ENCODE results near the gene VGLL1.

Gene VGLL1

DNA sequence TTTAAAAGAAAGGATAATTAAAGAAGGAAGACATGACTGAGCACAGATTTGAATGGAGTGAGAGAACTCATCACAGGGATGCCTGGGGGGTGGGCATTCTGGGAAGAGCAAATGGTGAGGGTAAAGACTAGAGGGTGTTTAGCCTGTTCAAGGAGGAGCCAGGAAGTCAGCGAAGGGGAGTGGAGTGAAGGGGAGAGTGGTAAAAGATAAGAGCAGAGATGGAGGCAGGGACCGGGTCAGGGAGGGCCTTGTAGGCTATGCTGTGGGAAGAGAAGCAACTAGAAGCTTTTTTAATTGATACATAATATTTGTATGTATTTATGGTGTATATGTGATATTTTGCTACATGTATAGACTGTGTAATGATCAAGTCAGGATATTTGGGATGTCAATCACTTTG is 2.2 kb upstream of the VGLL1 start:
- no peak for TF ChIP-seq GATA3 (IDR thresholded peaks at IDR 0.05; ENCODE audit: low read depth, low read length)
- no peak for TF ChIP-seq GATA2 (IDR thresholded peaks at IDR 0.05; ENCODE audit: low read depth, low read length)

DNA sequence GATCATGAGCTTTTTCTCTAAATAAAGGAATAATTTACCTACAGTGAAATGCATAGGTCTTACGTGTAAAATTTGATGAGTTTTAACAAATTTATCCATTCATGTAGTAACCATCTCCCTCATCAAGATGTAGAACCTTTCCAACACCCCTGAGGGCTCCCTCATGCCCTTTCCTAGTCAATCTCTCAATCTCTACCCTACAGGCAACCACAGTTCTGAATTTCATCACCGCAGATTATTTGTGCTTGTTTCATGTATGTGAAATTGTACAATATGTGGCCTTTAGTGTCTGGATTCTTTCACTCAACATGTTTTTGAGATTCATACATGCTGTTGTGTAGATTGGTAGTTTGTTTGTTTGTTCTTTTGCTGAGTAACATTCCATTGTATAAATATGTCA is 2.1 kb downstream of the VGLL1 start:
- TF ChIP-seq GATA2 (IDR thresholded peaks at IDR 0.05; ENCODE audit: low read depth, low read length) = no peak
- no peak for TF ChIP-seq GATA3 (IDR thresholded peaks at IDR 0.05; ENCODE audit: low read depth, low read length)

DNA sequence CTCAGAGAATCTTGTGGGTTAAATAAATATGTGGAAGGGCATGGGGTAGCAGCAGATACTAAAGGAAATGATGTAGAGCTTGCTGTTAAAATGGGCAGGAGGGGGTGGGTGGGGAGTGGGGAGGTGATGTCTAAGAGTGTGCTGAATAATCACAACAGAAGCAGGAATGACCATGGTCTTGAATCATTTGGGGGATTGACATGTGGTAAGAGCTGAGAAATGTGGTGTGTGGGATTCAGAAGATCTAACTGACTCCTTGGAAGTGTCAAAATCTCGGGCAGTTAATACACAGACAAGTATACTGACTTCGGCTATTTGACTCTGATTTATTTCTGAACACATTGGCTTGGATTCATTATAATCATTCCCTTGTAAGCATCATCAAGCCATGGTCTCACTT is 6.8 kb downstream of the VGLL1 start:
- TF ChIP-seq GATA3 (IDR thresholded peaks at IDR 0.05; ENCODE audit: low read depth, low read length) (no peak), GATA2 (IDR thresholded peaks at IDR 0.05; ENCODE audit: low read depth, low read length) (no peak)

DNA sequence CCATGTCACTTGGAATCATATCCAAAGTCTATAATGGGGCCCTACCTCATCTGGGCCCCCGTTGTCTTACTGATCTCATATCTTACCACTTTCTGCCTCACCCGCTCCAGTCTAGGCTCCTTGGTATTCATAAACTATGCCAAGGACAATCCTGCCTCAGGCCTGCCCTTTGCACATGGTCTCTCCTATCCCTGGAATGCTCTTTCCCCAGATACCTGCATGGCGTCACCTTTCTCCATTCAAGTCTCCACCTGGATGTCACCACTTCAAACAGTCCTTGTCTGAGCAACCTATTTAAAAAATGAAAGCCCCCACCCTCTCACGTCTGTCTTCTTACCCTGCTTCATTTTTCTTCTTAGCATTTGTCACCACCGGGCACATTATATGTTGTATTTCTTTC is 8.2 kb downstream of the VGLL1 start:
- TF ChIP-seq GATA3 (IDR thresholded peaks at IDR 0.05; ENCODE audit: low read depth, low read length) (no peak), GATA2 (IDR thresholded peaks at IDR 0.05; ENCODE audit: low read depth, low read length) (no peak)

DNA sequence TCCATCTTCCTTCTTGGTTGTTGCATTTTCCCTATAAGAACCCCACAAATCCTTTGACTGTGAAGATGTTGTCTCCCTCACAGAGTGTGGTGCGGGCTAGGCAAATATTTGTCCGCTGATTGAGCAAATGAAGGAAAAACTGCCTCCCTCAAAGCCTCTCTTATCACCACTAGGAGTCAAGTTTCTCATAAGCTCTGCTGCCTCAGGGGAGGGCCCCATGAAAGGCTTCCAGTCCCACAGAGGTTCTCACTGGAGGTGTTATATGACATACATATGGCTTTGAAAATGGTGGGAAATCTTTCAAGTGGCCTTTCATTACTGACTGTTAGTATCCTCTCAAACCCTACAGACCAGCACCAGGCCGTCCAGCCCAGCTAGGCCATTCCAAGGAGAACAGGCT is 9.3 kb downstream of the VGLL1 start:
- TF ChIP-seq GATA2 (IDR thresholded peaks at IDR 0.05; ENCODE audit: low read depth, low read length) (no peak), GATA3 (IDR thresholded peaks at IDR 0.05; ENCODE audit: low read depth, low read length) (no peak)

DNA sequence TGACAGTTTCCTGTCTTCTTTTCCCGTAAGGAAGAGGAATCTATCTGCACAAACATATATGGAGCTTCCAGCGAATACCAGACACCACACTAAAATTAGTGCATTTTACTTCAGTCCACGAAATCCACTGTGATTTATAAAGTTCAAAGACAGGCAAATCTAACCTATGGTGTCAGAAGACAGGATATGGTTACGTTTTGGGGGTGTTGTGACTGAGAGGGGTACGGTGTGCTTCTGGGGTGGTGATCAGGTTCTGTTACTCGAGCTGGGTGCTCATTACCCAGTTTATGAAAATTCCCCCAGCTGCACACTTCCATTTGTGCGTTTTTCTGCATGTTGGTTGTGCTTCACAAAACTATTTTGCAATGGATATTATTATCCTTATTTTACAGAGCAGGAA is 10.3 kb downstream of the VGLL1 start:
- TF ChIP-seq GATA3 (IDR thresholded peaks at IDR 0.05; ENCODE audit: low read depth, low read length) = no peak
- no peak for TF ChIP-seq GATA2 (IDR thresholded peaks at IDR 0.05; ENCODE audit: low read depth, low read length)

DNA sequence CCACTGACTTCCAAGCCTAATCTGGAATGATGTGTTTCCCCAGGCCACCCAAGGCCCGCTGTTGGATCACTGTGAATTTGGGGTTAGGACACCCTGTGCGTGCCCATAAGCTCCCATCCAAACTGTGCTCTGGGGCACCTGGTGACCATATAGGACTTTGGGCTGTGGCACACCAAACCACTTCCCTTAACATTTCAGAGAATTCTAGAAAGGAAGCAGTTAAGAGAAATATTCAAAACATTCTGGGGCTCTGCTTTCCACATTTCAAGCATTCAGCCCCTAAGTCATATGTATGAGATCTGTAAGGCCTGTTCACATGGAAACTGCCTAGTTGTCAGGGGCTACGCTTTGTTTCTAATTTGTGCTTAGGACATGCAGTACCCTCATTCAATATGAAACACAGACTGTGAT is 14.4 kb downstream of the VGLL1 start:
- TF ChIP-seq GATA2 (IDR thresholded peaks at IDR 0.05; ENCODE audit: low read depth, low read length) (no peak), GATA3 (IDR thresholded peaks at IDR 0.05; ENCODE audit: low read depth, low read length) (no peak)

DNA sequence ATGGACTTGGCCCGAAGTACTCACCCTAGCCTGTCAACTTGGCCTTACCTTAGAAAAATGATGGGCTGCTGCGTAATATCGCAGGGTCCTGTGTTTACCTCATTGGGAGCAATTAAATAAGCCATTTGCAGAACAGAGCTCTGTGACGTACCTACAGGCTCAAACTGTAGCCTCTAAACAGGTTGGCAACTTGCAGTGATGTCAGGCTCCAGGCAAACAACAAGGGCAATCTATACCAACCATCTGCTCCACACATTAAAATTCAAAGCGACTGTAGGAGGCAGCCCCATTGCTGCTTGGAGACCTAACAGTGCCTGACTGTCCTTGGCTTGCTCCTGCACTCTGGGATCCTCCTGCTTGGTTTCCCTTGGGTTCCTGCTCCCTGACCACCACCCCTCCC is 17.2 kb downstream of the VGLL1 start:
- TF ChIP-seq GATA2 (IDR thresholded peaks at IDR 0.05; ENCODE audit: low read depth, low read length) = no peak
- TF ChIP-seq GATA3 (IDR thresholded peaks at IDR 0.05; ENCODE audit: low read depth, low read length) = no peak

DNA sequence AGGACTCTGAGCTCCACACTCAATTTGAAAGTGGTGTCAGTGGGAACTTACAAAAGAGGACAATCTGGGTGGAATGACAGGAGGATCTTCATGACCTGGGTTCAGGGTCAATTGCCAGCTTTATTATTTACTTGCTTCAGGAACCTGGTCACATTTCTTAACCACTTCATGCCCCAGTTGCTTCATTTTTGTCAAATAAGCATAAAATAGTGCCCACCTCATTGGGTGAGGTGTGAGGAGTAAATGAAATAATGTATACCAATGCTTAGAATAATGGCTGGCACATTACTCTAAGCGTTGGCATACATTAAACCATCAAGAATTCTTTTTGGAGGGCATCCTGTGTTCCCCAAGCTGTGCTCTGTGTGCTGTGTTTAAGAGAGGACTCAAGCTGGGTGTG is 19.4 kb downstream of the VGLL1 start:
- TF ChIP-seq GATA3 (IDR thresholded peaks at IDR 0.05; ENCODE audit: low read depth, low read length) (no peak), GATA2 (IDR thresholded peaks at IDR 0.05; ENCODE audit: low read depth, low read length) (no peak)

DNA sequence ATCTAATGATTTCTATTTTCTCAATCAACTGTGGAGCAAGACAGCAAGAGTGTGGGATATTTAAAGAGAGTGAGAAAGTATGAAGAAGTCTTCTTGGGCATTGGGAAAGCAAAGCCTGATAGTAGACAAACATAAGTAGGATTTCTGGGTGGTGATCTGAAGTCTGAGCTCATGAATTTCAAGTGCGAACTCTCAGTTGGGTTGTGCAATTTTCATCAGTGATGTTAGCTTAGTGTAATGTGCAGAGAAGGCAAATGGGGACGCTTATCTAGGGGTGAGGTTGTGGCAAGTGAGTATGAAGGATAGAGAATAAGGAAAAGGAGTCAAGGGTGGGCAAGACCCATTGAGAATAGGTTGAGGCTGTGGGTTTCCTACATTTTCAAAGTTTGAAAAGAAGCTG is 23.7 kb downstream of the VGLL1 start:
- no peak for TF ChIP-seq GATA3 (IDR thresholded peaks at IDR 0.05; ENCODE audit: low read depth, low read length)
- TF ChIP-seq GATA2 (IDR thresholded peaks at IDR 0.05; ENCODE audit: low read depth, low read length) = no peak

DNA sequence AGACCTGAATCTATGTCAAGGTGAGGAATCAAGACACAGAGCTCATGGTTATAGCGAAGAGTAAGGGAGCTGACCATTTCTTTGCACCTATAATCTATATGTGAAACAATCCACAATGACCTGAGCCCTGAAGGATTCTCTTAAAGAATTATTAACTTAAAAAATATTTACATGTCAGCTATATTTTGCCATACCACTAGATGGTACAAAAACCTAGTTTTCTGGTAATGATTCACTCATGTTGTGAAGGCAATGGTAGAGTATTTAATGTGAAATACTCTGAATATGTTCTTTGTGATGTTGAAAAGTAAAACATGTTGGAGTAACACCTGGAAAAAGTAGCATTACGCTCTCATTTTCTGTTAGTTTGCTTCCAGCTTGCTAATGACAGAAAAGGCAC is 40.0 kb downstream of the VGLL1 start:
- TF ChIP-seq GATA3 (IDR thresholded peaks at IDR 0.05; ENCODE audit: low read depth, low read length) = no peak
- TF ChIP-seq GATA2 (IDR thresholded peaks at IDR 0.05; ENCODE audit: low read depth, low read length) = no peak

DNA sequence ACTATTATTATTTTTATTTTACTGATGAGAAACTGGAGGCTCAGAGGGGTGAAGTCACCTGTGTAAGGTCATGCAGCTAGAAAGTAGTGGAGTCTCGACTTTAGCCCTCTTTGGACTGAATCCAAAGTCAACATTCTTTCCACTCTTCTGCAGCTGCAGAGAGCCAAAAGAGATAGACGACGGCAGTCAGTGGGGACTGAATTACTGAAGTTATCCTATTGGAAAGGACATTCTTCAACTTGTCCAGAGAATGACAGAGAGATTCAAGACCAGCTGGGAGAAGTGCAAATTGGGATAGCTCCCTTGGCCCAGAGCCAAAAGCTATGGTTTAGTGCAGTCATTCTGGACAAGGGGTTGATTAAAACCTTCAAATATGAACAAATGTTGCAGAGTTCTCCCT is 42.5 kb downstream of the VGLL1 start:
- TF ChIP-seq GATA3 (IDR thresholded peaks at IDR 0.05; ENCODE audit: low read depth, low read length) (no peak), GATA2 (IDR thresholded peaks at IDR 0.05; ENCODE audit: low read depth, low read length) (no peak)

DNA sequence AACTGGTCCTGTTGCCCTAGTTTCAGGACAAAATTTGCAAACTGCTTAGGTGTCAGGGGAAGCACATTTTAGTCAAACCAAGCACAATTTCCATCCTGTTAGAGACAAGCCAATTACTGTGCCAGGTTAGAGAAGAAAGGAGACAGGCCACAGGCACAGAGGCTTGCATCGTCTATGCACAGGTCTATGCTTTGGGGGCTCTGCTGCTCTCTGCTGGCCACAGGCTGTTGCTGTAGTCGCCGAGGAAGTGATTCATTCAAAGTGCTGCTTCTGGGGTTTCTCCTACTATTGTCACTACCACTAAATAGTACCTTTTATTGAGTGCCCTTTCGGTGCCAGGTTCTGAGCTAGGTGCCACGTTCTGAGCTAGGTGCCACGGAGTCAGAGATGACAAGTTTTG is 45.5 kb downstream of the VGLL1 start:
- TF ChIP-seq GATA2 (IDR thresholded peaks at IDR 0.05; ENCODE audit: low read depth, low read length) = no peak
- TF ChIP-seq GATA3 (IDR thresholded peaks at IDR 0.05; ENCODE audit: low read depth, low read length) = no peak

DNA sequence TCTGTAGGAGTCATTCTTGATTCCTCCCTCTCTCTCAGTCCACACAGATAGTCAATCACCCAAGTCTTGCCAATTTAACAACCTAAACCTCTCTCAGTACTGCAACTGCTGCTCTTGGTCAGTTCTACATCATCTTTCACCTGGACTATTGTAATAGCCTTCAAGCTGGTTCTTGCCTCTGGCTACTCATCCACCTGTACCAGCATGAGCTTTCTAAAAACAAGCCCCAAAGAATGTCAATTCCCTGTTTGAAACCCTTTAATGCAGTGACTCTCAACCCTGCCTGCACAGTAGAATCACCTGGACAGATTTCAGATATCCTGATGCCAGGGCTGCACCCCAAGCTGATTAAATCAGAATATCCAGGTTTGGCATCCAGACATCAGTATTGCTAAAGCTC is 48.3 kb downstream of the VGLL1 start:
- TF ChIP-seq GATA2 (IDR thresholded peaks at IDR 0.05; ENCODE audit: low read depth, low read length) = no peak
- no peak for TF ChIP-seq GATA3 (IDR thresholded peaks at IDR 0.05; ENCODE audit: low read depth, low read length)

DNA sequence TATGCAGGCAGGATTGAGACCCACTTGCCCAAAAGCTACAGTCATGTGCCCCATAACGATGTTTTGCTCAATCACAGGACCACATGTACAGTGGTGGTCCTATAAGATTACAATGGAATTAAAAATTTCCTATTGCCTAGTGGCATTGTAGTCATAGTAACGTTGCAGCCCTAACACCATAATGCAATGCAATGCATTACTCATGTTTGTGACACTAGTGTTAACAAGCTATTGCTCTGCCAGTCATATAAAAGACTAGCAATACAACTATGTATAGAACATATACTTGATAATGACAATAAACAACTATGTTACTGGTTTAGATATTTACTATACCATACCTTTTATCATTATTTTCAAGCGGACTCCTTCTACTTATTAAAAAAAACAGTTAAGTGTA is 50.6 kb downstream of the VGLL1 start:
- no peak for TF ChIP-seq GATA3 (IDR thresholded peaks at IDR 0.05; ENCODE audit: low read depth, low read length)
- TF ChIP-seq GATA2 (IDR thresholded peaks at IDR 0.05; ENCODE audit: low read depth, low read length) = no peak

DNA sequence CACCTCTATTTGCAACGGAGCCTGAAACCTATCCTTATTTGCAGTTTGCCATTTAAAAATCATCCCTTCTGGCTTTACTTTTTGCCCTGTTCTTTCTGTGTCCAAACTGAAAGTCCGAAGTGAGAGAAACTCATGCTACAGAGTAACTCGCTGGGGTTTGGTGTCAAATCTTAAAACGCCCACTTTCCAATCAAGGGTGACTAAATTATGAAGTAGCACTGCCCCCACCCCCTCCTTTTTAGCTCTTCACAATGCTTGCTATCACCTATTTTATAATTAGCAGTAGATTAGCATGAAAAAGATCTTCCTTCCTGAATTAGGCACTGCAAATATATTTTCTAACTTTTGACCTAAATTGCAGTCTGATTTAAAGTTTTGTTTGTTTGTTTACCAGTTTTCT is 52.5 kb downstream of the VGLL1 start:
- TF ChIP-seq GATA2 (IDR thresholded peaks at IDR 0.05; ENCODE audit: low read depth, low read length) (no peak), GATA3 (IDR thresholded peaks at IDR 0.05; ENCODE audit: low read depth, low read length) (no peak)
